Germinal center (tissue), 1 donor: ENCODE results near the gene TBC1D20.
"Not testable (repeated sequence)": the region's sequence is repeated elsewhere in the genome, so short reads cannot be mapped to it uniquely, and the experiment has no call there.

Experiments used
- DNase-seq: peaks from one replicate; pipeline ENCODE4 v3.0.0; 2012; ENCODE audit warnings: mixed read lengths, low spot score

Gene TBC1D20, protein sequence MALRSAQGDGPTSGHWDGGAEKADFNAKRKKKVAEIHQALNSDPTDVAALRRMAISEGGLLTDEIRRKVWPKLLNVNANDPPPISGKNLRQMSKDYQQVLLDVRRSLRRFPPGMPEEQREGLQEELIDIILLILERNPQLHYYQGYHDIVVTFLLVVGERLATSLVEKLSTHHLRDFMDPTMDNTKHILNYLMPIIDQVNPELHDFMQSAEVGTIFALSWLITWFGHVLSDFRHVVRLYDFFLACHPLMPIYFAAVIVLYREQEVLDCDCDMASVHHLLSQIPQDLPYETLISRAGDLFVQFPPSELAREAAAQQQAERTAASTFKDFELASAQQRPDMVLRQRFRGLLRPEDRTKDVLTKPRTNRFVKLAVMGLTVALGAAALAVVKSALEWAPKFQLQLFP

DNA sequence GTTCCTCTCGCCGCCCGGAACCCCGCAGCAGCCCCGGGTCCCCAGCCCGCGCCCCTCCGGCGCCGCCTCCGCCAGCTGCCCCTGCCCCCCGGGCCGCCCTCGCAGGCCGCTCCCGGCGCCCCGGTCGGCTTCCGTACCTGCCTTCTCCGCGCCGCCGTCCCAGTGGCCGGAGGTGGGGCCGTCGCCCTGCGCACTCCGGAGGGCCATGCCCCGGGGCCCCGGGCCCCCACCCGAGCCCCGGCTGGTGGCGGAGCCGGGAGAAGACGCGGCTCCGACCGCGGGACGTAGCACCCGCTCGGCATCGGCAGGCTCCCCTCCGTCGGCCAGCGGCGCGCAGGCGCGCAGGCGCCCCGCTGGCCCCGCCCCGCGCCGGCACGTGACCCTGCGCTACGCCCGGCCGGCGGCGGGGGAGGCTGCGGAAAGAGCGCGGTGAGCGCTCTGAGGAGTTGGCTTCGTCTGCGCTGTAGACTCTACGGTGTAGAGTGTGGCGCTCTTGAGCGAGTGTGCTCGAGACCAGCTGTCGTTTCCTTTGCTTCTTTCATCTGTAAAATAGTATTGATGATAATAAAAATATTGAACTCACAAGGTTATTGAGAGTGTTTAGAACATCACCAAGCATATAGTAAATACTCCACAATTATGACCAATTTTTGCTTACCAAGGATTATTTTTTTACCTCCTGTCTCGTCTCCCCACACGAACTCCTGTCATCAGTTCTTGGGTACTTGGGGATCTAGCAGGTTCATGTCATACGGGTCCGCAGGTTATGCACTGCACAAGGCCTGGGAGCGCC, at the start of gene TBC1D20:
Gene TBC1D20, minus strand, starts transcription at position 335 of the 793 bp plus-strand sequence. Its CDS starts 128 bp downstream, at position 207.
- peak; percentile 92 for DNase-seq

DNA sequence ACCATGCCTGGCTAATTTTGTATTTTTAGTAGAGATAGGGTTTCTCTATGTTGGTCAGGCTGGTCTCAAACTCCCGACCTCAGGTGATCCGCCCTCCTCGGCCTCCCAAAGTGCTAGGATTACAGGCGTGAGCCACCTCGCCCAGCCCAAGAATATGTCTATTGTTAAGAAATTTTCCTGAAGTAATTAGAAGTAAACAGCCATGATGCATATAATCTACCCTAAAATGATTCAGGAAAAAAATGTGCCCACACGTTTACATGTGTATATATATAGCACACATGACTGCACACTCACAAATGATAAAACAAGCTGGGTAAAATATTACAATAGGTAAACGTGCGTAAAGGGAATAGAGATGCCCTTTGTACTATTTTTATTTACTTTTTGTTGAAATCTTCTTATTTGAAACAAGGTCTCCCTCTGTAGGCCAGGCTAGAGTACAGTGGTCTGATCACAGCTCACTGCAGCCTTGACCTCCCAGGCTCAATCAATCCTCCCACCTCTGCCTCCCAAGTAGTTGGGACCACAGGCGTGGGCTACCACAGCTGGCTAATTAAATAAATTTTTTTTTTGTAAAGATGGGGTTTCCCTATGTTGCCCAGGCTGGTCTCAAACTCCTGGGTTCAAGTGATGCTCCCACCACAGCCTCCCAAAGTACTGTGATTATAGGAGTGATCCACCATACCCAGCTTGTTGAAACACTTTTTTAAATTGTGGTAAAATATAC, 48.2 kb upstream of the TBC1D20 start:
- not testable (repeated sequence) for DNase-seq

- DNase-seq: not testable (repeated sequence)
Observed at GRCh38 chr20:508364-508787, 46.0 kb upstream of the TBC1D20 start.

DNA sequence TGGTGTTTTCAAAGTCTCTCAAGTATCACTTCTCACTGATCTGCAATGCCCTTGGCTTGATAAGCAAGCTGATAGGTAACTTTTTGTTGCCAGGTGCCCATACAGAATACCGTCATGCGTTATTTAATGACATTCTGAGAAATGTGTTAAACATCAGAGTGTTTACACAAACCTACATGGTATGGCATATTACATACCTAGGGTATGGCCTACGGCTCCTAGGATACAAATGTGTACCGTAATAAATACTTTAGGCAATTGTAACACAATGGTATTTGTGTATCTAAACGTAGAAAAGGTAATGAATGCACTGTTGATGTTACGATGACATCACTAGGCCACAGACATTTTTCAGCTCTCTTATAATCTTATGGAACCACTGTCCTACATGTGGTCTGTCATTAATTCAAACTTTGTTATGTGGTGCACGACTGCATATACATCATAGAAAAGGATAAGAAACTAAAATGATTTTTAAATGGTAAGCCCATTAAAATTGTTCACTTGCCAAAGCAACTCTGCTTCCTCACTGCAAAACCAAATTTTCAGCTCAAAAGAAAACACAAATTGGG, 45.5 kb upstream of the TBC1D20 start:
- DNase-seq: no peak

DNA sequence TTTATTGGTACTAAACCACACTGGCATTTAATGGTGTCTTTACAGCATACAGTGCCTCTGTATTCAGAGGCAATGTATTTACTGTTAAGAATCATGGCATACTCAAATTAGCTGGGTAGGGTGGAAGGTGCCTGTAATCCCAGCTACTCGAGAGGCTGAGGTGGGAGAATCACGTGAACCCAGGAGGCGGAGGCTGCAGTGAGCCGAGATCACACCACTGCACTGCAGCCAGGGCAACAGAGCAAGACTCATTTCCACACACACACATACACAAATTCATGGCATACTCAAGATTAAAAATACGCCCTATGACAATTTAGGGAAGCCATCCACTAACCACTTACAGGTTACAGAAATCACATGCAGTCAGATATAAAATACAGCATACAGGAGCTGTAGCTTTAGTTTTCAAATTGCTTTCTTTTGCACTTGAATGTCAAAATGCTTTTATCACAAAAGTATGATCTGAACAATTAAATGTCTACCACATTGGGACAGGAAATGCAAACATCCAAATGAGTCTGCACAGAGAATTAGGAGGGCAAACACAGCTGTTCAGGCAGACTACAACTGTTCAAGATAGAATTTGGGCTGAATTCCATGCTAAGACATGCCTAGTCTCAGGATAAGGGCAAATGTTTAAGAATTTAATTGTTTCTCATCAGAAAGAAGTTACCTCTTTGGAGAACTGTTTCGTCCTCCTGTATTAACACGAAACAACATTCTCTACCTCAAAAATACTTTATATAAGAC, 44.8 kb upstream of the TBC1D20 start:
- no peak for DNase-seq

- no peak for DNase-seq
Observed at GRCh38 chr20:504632-505075, 42.3 kb upstream of the TBC1D20 start.

GRCh38 chr20:503048-503737, 40.9 kb upstream of the TBC1D20 start:
- DNase-seq: no peak

DNA sequence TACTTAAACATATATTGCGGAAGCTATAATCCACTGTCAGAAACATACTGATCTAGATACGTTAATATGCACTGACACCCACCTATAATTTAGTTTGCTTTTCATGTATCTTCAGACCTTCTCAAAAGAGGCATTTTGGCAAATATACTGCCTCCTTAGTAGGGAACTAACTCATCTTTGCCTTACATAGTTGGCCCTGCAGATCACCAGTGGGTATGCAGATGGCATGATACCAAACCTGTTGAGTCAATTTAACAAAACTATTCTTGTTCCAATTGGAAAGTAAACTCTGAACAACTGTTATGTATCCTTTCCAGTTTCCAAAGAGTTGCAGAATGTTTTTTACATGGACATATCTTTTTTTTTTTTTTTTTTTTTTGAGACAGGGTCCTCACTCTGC, 35.6 kb upstream of the TBC1D20 start:
- no peak for DNase-seq

GRCh38 chr20:496126-496696, 33.9 kb upstream of the TBC1D20 start:
- no peak for DNase-seq

DNA sequence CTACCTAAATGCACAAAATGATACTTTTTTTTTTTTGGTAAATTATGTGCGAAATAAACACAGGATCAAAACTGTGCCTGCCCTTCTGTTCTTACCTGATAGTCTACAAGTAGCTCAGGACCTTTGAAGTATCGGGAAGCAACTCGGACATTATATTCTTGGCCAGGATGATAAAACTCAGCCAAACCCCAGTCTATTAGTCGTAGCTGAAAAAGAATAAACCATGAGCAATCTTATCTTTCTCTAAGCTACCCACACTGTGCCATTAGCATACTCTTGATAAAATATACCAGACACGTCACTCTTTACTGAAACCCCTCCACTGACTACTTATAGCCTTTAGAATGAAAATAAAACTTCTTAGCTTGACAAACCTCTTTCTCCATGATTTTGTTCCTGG, 29.8 kb upstream of the TBC1D20 start:
- no peak for DNase-seq

GRCh38 chr20:487655-488054, 25.3 kb upstream of the TBC1D20 start:
- no peak for DNase-seq

- DNase-seq: no peak
Observed at GRCh38 chr20:483815-484644, 21.7 kb upstream of the TBC1D20 start.

DNA sequence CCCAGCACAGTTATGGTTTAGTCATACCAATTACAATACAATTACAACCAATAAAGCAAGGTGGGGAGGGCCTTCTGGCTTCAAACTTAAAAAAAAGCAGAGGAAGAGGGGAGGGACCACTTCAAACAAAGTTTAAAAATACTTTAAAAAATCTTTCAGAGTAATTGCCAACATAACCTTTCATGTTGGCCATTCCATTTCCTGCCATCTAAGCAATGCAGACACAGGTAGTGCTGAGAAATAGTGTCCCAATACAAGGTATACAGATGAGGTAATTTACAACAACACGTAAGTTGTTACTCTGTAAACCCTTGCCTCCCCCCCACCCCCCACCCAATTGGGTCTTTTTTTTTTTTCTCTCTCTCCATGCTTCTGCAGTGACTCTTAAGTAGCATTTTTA, 18.8 kb upstream of the TBC1D20 start:
- no peak for DNase-seq

- no peak for DNase-seq
Observed at GRCh38 chr20:480044-480443, 17.7 kb upstream of the TBC1D20 start.

DNA sequence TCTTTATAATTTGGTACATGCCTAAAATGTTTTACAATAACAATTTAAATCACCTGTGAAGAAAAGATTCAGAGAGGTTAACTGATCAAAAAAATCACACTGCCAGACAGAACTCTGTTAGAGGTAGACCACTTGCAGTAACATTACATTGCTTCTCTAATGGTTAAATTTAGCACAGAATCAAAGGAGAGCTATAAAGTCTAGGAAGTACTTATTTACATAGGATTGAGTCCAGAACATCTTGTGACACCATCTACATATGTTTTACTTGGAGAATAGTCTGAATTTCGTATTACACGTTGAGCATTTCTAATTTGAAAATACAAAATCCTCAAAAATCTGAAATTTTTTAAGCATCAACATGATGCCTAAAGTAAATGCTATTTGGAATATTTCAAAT, 17.2 kb upstream of the TBC1D20 start:
- no peak for DNase-seq

DNA sequence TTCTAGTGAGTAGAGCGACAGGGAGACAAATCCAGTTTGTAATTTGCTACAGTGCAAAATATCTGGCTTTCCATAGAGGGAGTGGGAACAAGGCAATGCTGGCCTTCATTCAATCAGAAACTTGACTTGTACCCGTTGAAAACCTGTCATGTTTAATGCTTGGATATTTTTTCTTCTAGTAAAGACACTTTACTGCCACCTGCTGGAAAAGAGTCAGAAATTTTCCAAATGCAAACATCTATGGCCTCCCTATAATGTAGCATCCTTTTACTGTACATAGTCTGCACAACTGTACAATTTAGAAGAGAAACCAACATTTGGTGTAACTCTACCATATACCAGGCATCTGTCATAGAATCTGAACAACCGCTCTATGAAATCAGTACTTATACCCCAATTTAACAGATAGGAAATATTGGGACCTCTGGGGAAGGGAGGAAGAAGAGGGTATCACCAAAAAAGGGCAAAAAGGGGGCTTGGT, 16.7 kb upstream of the TBC1D20 start:
- DNase-seq: peak; percentile 72

GRCh38 chr20:478010-478948, 15.9 kb upstream of the TBC1D20 start:
- DNase-seq: no peak
